SHP77 (cell line): ENCODE data around the gene ZBTB46.
A peak's percentile ranks its signal among the peaks of the same experiment; 100 is the strongest.

Experiments
- DNase-seq, 2 experiments: peaks; one replicate each; lab custom pipeline; 2025; lab: John Stamatoyannopoulos, UW

ZBTB46 gene

DNA sequence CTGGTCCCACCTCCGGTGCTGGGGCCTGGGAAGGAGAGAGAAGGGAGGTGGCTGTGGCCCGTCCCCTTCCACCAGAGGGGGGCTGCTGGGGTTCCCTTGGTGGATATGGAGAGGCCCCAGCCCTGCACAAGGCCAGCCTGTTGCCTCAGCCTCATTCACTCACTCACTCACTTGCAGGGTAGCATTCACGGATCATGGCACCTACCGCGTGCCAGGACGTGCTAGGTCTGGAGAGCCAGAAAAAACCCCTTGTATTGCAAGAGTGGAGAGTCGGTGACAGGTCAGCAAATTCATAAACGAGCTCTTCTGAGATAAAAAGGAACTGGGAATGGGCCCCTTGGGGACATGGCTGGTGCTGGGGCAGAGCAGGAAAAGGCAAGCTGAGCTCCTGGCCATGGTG, 6.4 kb upstream of the ZBTB46 start:
- DNase-seq, result no peak

- no peak for DNase-seq
These were observed 5.6 kb upstream of the ZBTB46 start for GRCh38 chr20:63836458-63837344.

GRCh38 chr20:63835021-63835858, 4.2 kb upstream of the ZBTB46 start:
- DNase-seq, result peak; percentile 97

DNA sequence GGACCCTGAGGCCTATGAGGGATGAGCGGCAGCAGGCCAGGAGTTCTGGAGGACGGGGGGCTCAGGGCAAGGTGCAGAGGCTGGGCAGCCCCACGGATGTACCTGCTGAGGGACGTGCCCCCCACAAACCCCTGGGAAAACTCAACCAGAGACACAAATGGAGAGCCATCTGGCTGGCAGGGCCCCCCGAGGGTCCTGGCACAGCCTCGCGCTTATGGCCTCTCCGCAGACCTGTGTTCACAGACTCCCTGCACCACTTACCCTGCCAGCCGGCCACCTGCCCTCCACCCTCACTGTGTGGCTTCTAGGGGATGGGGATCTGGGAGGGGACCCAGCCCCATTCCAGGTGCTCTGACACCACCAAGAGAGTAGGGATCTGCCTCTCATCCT, 3.4 kb upstream of the ZBTB46 start:
- DNase-seq, result no peak

DNA sequence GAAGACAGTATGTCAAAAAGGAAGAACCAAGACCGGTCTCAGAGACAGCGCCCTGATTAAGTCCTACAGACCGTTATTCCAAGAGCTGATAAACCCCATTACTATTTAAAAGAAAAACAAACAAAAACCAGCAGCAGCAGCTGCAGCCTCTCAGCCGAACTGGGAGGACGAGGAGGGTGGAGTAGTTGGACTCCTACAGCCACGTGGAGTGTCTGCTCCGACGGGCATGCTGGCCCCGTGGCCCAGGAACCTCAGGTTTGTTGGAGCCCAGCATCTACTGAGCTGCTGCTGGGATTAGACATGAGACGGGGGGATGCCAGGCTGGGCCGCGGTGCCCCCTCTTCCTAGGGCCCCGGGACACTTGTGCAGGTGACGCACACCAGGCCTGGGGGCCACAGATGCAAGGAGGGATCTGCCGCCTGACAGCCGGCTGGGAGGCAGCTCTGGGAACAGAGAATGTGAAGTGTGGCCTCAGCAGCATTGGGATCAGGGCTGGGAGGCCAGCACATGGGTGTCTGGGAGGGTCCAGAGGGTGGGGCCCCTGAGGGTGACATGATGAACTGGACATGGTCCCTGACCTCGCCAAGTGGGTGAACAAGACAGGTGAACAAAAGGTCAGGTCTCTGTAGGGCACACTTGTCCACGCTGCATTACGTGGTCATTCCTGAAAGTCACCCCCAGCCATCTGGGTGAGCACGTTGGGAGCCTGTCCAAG, 2.9 kb upstream of the ZBTB46 start:
- no peak for DNase-seq

- no peak for DNase-seq
These were observed 1.1 kb upstream of the ZBTB46 start for GRCh38 chr20:63831993-63832686.

GRCh38 chr20:63831646-63831992, 555 bp upstream of the ZBTB46 start:
- no peak for DNase-seq

GRCh38 chr20:63829945-63830835, 874 bp downstream of the ZBTB46 start:
- no peak for DNase-seq

DNA sequence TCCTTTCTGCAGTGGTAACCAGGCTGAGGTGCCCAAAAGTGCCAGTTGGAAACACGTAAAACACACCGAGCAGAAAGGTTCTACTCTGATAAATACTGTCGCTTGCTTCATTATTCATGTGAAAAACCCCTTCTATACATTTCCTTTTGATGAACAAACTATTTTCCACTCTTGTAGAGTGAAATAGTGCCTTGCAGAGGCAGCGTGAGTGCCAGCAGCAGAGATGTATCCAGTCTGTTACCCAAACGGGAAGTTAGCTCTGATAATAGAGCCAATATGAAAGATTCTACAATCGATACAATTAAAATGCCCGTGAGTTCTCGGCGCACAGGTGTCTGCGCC, 1.5 kb downstream of the ZBTB46 start:
- DNase-seq, result no peak

- no peak for DNase-seq
These were observed 2.1 kb downstream of the ZBTB46 start for GRCh38 chr20:63828951-63829350.

DNA sequence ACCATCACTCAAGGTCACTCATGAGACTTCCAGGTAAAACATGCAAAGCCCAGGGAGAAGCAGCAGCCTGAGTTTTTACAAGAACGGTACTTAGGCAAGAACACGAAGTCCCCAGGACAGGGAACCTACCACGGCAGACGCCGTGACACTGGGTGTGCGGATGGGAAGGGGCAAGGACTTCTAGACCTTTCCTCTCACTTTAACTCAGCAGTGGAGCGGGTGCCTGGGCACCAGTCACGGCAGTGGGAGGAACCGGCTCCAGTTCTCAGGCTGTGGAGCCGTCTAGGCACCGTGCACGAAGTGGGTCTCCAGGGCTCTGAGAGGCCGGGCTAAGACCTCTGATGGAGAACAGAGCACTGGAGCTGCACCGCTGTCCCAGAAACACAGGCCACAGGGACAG, 2.5 kb downstream of the ZBTB46 start:
- no peak for DNase-seq

DNA sequence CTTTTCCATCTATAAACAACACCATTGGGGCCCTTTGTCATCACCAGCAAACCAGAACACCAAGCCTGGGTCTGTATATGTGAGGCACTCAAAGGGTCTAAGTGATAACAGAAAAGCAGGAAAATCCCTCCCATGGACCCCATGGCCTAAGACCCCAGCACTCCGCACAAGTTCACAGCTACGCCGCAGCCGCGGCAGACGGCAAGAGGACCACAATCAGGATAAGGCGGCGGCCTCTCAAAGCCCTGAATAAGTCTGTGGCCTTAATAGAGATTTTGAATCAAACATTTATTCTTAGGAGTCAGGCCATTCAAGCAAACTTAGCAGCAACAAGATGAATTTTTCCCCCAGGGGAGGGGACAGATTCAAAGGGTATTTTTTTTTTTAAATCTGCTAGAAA, 2.9 kb downstream of the ZBTB46 start:
- DNase-seq, result no peak

- no peak for DNase-seq
These were observed 4.3 kb downstream of the ZBTB46 start for GRCh38 chr20:63826753-63827152.

DNA sequence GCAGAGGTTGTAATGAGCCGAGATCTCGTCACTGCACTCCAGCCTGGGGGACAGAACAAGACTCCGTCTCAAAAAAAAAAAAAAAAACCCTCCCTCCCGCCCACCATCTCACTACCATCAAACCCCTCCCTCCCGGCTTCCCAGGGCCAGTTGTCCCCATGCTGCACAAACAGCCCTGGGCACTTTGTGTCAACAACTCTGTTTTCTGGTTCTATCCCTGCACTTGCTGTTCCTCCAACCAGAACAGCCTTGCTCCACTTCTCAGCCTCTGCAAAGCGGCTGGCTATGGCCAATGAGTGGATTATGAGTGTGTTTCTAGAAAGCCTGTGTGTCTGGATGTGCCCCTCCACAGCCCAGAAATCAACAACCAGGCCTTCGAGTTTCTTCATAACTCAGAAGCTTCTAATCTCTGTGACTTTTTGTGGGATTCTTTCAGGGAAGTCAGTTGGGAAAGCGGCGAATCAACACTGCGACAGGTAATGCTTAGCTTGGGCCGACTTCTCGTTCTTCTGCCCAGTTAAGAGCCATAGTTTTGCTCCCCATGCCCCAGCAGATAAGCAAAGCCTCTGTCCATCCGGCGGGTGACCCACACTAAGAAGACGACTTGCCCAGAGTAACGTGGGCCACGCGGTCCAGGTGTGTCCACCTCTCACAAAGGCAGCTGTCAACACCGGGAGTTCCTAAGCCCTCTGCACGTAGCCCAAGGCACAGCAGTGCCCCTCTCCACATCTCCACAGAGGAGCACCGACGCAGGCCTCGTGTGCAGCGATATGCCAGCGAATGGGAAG, 5.5 kb downstream of the ZBTB46 start:
- DNase-seq, result no peak

DNA sequence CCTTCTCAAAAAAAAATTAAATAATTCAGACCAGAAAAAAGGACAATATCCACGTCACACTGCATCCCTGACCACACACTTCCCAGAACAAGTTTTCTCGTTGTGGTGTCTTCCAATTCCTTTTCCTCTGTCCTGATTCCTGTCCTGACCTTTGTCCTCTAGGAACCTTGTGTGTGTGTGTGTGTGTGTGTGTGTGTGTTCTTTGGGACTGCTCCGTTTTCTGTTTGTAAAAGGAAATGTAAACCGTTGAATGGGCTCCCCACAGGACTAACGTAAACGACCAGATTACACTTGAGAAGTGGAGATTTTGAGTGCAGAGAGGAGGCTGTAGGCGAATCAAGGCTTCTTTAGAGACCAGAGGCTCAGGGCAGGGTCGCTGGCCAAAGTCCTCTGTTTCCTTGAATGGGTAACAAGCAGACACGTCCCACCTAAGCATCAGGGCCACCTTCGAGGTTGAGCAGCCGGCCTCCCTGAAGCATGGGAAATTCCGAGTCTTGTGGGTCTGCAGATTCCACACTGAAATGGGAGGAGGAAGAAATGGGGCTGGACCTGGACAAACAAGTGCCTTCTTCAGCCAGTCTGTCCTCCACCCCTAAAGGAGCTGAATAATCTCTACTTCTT, 7.3 kb downstream of the ZBTB46 start:
- DNase-seq, result no peak

DNA sequence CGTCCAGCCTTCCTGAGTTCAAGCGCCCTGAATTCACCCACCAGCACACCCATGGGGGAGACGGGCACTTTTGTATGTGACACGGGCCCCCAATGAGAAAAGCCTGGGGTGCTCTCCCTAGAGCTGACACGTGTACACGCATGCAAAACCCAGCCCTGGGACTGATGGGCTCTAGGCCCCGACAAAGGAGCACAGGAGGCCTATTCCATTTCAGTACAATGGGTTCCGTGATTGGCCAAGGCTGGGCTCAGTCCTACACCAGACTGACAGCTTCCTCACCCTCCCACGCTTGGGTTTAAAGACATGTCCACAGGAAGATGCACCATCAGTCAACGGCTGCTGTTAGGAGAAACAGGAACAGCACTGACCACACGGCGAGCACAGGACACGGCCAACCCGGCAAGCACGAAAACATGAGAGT, 8.8 kb downstream of the ZBTB46 start:
- no peak for DNase-seq

GRCh38 chr20:63821811-63822210, 9.3 kb downstream of the ZBTB46 start:
- no peak for DNase-seq

DNA sequence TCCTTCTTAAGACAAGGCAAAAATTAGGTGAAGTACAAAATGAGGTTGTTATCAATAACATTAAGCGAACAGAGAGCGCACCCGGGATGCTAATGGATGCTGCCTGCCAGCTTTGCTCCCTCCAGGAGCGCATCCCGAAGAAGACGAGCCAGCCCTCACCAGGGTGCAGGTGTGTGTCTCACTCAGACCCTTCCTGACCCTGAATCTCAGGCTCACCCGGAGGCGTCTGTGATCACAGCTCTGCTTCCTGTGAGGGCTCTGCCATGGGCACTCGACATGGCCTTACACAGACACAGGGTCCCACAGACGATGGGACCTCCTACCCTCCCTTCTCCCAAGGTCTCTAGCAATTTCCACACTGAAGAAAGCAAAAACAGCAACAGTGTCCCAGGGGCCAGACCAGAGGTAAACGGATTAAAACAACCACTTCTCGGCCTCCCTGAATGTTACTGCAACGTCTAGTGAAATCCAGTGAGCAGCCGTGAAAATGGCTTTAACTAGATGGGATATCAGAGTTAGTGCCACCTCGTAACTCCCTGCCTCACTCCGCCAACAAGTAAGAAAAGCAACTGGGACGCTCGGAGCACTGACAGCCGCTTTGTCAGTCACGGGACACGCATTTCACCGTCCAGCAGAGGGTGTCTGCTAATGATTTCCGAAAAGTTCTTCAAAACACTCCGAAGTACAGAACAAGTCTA, 11.7 kb downstream of the ZBTB46 start:
- no peak for DNase-seq

DNA sequence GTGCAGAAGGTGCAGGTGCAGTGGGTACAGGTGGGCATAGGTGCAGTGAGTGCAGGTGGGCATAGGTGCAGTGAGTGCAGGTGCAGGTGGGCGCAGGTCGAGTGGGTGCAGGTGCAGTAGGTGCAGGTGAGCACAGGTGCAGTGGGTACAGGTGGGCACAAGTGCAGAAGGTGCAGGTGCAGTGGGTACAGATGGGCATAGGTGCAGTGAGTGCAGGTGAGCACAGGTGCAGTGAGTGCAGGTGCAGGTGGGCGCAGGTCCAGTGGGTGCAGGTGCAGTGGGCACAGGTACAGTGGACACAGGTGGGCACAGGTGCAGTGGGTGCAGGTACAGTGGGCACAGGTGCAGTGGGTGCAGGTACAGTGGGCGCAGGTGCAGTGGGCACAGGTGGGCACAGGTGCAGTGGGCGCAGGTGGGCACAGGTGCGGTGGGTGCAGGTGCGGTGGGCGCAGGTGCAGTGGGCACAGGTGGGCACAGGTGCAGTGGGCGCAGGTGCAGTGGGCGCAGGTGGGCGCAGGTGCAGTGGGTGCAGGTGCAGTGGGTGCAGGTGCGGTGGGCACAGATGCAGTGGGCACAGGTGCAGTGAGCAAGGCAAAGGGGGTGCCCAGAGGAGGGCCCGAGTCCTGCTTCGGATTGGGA, 15.3 kb downstream of the ZBTB46 start:
- DNase-seq, result no peak
